Liver (tissue), 9 donors: ENCODE results near the gene DDB1. TPM values are rescaled to one million over a fixed set of nuclear protein-coding genes. Genes with fewer than 3 reads are reported as not detected.

ENCODE experiments used
- DNase-seq: peaks from one replicate; pipeline ENCODE4 v3.0.0-alpha.2; 2017; ENCODE audit warnings: low spot score
- H3K27ac ChIP-seq, 2 donors: one replicate each; pipeline ENCODE4 v1.7.0; 2013; ENCODE audit warnings: inconsistent platforms in 2 of 2, low read length in 2 of 2, control low read depth in 1 of 2, low read depth in 1 of 2, mild to moderate bottlenecking in 1 of 2
- H3K27me3 ChIP-seq, 4 donors: one replicate each; pipeline versions ENCODE4 v1.6.1 to v1.7.0; 2013; ENCODE audit warnings: low read length in 3 of 4, inconsistent platforms in 1 of 4, mild to moderate bottlenecking in 1 of 4, moderate library complexity in 1 of 4; ENCODE audit not compliant: control insufficient read depth in 4 of 4, insufficient read depth in 4 of 4
- H3K36me3 ChIP-seq, 4 donors: one replicate each; pipeline versions ENCODE4 v1.6.1 to v1.7.0; 2013; ENCODE audit warnings: low read length in 3 of 4, mild to moderate bottlenecking in 3 of 4, low read depth in 1 of 4, moderate library complexity in 1 of 4; ENCODE audit not compliant: control insufficient read depth in 4 of 4, insufficient read depth in 3 of 4
- H3K4me1 ChIP-seq, 4 donors: one replicate each; pipeline versions ENCODE4 v1.6.1 to v1.7.0; 2013; ENCODE audit warnings: low read length in 3 of 4, mild to moderate bottlenecking in 3 of 4, moderate library complexity in 1 of 4; ENCODE audit not compliant: control insufficient read depth in 4 of 4, insufficient read depth in 4 of 4
- H3K4me3 ChIP-seq, 3 donors: one replicate each; pipeline versions ENCODE4 v1.6.1 to v1.7.0; 2013; ENCODE audit warnings: low read length in 3 of 3, control low read depth in 1 of 3, low read depth in 1 of 3, mild to moderate bottlenecking in 1 of 3
- H3K9ac ChIP-seq, 2 donors: one replicate each; pipeline ENCODE4 v1.7.0; 2013; ENCODE audit warnings: low read length in 2 of 2, mild to moderate bottlenecking in 2 of 2, moderate library complexity in 2 of 2, control low read depth in 1 of 2, low read depth in 1 of 2
- H3K9me3 ChIP-seq, 4 donors: one replicate each; pipeline versions ENCODE4 v1.6.1 to v1.7.0; 2013; ENCODE audit warnings: low read length in 3 of 4; ENCODE audit not compliant: control insufficient read depth in 4 of 4
- EGR1 ChIP-seq, 2 donors: IDR thresholded peaks; 2 replicates each; pipeline ENCODE4 v1.6.1; 2016 to 2018; ENCODE audit warnings: antibody characterized with exemption in 2 of 2, low read depth in 2 of 2
- FOXA1 ChIP-seq: IDR thresholded peaks from 2 replicates; pipeline ENCODE4 v1.6.1; 2016; ENCODE audit warnings: antibody characterized with exemption
- FOXA2 ChIP-seq: IDR thresholded peaks from 2 replicates; pipeline ENCODE4 v1.6.1; 2016; ENCODE audit warnings: antibody characterized with exemption
- GABPA ChIP-seq, 2 donors: IDR thresholded peaks in 1 of 2; conservative IDR thresholded peaks in 1 of 2; 2 replicates each; pipeline ENCODE4 v1.6.1; 2016; ENCODE audit warnings: antibody characterized with exemption in 2 of 2, mild to moderate bottlenecking in 1 of 2, moderate library complexity in 1 of 2
- HNF4A ChIP-seq, 2 donors: conservative IDR thresholded peaks; 2 replicates each; pipeline ENCODE4 v1.6.1; 2016; ENCODE audit warnings: antibody characterized with exemption in 2 of 2, mild to moderate bottlenecking in 2 of 2
- HNF4G ChIP-seq: IDR thresholded peaks from 2 replicates; pipeline ENCODE4 v1.6.1; 2016; ENCODE audit warnings: antibody characterized with exemption
- JUND ChIP-seq, 2 donors: IDR thresholded peaks; 2 replicates each; pipeline ENCODE4 v1.6.1; 2016; ENCODE audit warnings: antibody characterized with exemption in 2 of 2
- NR2F2 ChIP-seq: IDR thresholded peaks from 2 replicates; pipeline ENCODE4 v1.6.1; 2016; ENCODE audit warnings: antibody characterized with exemption
- RAD21 ChIP-seq, 2 donors: IDR thresholded peaks; 2 replicates each; pipeline ENCODE4 v1.6.1; 2016; ENCODE audit warnings: antibody characterized with exemption in 2 of 2, mild to moderate bottlenecking in 2 of 2
- RXRA ChIP-seq, 2 donors: IDR thresholded peaks; 2 replicates each; pipeline ENCODE4 v1.6.1; 2017 to 2018; ENCODE audit warnings: antibody characterized with exemption in 2 of 2, mild to moderate bottlenecking in 1 of 2
- SP1 ChIP-seq: IDR thresholded peaks from 2 replicates; pipeline ENCODE4 v1.6.1; 2018; ENCODE audit warnings: antibody characterized with exemption, mild to moderate bottlenecking
- TAF1 ChIP-seq: conservative IDR thresholded peaks from 2 replicates; pipeline ENCODE4 v1.6.1; 2016; ENCODE audit warnings: antibody characterized with exemption, mild to moderate bottlenecking
- YY1 ChIP-seq: IDR thresholded peaks from 2 replicates; pipeline ENCODE4 v1.6.1; 2016; ENCODE audit warnings: antibody characterized with exemption, mild to moderate bottlenecking
- WGBS: extraction: QIAGEN DNeasy Blood & Tissue Kit; methylation state at CpG from one replicate; pipeline ENCODE4 v1.1.7; 2013; 5-methylcytosine and 5-hydroxymethylcytosine counted together
- polyA plus RNA-seq, 2 donors: library from polyadenylated mRNA; stranded (reverse) in 1 of 2; unstranded in 1 of 2; fragments of 200-250 nt in 1 of 2; fragments of >200 nt in 1 of 2; fragmentation: Nextera tagmentation in 1 of 2; extraction: Ambion mirVana in 1 of 2; gene quantifications; one replicate each; pipeline versions ENCODE4 v1.2.1 to v1.2.3, GENCODE V29; 2013 to 2015
- total RNA-seq, 2 donors: library from RNA; depleted of rRNA; stranded (reverse); fragments of >200 nt; gene quantifications; one replicate each; pipeline ENCODE4 v1.2.3, GENCODE V29; 2014
- TF ChIP-seq, protein P1 (sequence below): IDR thresholded peaks from 2 replicates; pipeline ENCODE4 v1.6.1; 2016; ENCODE audit warnings: antibody characterized with exemption
- TF ChIP-seq, protein P2 (sequence below): IDR thresholded peaks from 2 replicates; pipeline ENCODE4 v1.6.1; 2016; ENCODE audit warnings: antibody characterized with exemption
- TF ChIP-seq, protein P3 (sequence below): IDR thresholded peaks from 2 replicates; pipeline ENCODE4 v1.6.1; 2016; ENCODE audit warnings: antibody characterized with exemption, mild to moderate bottlenecking
- TF ChIP-seq, protein P4 (sequence below): IDR thresholded peaks from 2 replicates; pipeline ENCODE4 v1.6.1; 2016; ENCODE audit warnings: antibody characterized with exemption
- TF ChIP-seq, protein P5 (sequence below): fragments of 150-350 bp; IDR thresholded peaks from 2 replicates; pipeline ENCODE4 v1.5.1; 2017; ENCODE audit warnings: improper control_type of control experiment, low read depth, low read length; ENCODE audit not compliant: missing input control
- donor health status: healthy.
- donor health status: healthy.
- donor health status: healthy.
- donor health status: healthy.
- donor health status: healthy.

Gene DDB1
- total and polyA plus RNA-seq, 4 donors, result 37.5 to 146 (median 88.9) TPM

DNA sequence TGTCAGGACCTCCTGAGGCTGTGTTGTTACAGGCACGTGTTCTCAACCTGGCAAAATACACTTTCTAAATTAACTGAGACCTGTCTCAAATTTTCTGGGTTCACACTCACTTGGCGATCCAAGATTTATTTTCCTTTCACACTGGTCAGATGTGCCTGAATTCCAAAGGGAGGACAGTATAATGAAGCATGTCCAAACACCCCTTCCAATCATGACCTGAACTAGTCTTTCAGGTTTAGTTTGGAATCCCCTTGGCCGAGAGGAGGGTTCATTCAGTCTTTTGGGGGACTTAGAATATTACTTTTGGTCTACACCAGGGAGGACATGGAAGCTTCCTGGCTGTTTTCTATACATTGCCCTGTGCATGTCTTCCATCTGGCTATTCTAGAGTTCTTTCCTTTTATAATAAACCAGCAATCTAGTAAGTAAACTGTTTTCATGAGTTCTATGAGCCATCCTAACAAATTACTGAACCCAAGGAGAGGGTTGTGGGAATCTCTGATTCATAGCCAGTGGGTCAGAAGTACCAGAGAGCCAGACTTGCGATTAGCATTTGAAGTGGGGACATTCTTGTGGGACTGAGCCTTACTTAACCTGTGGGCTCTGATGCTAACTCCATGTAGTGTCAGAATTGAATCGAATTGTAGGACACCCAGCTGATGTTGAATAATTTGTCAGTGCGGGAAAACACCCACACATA is 44.7 kb upstream of the DDB1 start:
- H3K36me3 ChIP-seq, result no peaks in the 10 kb centered on the region
- TF ChIP-seq JUND (IDR thresholded peaks at IDR 0.05) (no peak), FOXA1 (no peak), RXRA (IDR thresholded peaks at IDR 0.05) (no peak), NR2F2 (no peak), SP1 (no peak), YY1 (no peak), EGR1 (IDR thresholded peaks at IDR 0.05; ENCODE audit: low read depth in 2 of 2) (no peak), HNF4G (no peak), HNF4A (conservative IDR thresholded peaks at IDR 0.05) (no peak), FOXA2 (no peak)
- TF ChIP-seq, protein P1, sequence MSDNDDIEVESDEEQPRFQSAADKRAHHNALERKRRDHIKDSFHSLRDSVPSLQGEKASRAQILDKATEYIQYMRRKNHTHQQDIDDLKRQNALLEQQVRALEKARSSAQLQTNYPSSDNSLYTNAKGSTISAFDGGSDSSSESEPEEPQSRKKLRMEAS, result no peak
- TF ChIP-seq, protein P2, sequence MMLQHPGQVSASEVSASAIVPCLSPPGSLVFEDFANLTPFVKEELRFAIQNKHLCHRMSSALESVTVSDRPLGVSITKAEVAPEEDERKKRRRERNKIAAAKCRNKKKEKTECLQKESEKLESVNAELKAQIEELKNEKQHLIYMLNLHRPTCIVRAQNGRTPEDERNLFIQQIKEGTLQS, result no peak
- TF ChIP-seq, protein P3, sequence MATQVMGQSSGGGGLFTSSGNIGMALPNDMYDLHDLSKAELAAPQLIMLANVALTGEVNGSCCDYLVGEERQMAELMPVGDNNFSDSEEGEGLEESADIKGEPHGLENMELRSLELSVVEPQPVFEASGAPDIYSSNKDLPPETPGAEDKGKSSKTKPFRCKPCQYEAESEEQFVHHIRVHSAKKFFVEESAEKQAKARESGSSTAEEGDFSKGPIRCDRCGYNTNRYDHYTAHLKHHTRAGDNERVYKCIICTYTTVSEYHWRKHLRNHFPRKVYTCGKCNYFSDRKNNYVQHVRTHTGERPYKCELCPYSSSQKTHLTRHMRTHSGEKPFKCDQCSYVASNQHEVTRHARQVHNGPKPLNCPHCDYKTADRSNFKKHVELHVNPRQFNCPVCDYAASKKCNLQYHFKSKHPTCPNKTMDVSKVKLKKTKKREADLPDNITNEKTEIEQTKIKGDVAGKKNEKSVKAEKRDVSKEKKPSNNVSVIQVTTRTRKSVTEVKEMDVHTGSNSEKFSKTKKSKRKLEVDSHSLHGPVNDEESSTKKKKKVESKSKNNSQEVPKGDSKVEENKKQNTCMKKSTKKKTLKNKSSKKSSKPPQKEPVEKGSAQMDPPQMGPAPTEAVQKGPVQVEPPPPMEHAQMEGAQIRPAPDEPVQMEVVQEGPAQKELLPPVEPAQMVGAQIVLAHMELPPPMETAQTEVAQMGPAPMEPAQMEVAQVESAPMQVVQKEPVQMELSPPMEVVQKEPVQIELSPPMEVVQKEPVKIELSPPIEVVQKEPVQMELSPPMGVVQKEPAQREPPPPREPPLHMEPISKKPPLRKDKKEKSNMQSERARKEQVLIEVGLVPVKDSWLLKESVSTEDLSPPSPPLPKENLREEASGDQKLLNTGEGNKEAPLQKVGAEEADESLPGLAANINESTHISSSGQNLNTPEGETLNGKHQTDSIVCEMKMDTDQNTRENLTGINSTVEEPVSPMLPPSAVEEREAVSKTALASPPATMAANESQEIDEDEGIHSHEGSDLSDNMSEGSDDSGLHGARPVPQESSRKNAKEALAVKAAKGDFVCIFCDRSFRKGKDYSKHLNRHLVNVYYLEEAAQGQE, result no peak
- TF ChIP-seq, protein P4, sequence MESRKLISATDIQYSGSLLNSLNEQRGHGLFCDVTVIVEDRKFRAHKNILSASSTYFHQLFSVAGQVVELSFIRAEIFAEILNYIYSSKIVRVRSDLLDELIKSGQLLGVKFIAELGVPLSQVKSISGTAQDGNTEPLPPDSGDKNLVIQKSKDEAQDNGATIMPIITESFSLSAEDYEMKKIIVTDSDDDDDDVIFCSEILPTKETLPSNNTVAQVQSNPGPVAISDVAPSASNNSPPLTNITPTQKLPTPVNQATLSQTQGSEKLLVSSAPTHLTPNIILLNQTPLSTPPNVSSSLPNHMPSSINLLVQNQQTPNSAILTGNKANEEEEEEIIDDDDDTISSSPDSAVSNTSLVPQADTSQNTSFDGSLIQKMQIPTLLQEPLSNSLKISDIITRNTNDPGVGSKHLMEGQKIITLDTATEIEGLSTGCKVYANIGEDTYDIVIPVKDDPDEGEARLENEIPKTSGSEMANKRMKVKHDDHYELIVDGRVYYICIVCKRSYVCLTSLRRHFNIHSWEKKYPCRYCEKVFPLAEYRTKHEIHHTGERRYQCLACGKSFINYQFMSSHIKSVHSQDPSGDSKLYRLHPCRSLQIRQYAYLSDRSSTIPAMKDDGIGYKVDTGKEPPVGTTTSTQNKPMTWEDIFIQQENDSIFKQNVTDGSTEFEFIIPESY, result no peak
- TF ChIP-seq, protein P5, sequence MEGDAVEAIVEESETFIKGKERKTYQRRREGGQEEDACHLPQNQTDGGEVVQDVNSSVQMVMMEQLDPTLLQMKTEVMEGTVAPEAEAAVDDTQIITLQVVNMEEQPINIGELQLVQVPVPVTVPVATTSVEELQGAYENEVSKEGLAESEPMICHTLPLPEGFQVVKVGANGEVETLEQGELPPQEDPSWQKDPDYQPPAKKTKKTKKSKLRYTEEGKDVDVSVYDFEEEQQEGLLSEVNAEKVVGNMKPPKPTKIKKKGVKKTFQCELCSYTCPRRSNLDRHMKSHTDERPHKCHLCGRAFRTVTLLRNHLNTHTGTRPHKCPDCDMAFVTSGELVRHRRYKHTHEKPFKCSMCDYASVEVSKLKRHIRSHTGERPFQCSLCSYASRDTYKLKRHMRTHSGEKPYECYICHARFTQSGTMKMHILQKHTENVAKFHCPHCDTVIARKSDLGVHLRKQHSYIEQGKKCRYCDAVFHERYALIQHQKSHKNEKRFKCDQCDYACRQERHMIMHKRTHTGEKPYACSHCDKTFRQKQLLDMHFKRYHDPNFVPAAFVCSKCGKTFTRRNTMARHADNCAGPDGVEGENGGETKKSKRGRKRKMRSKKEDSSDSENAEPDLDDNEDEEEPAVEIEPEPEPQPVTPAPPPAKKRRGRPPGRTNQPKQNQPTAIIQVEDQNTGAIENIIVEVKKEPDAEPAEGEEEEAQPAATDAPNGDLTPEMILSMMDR, result no peak
- no peak overlapping the region for H3K9ac ChIP-seq
- no peaks in the 10 kb centered on the region for H3K27me3 ChIP-seq
- no peak overlapping the region for H3K4me3 ChIP-seq
- no peak for DNase-seq
- 97% methylated on average over 6 of the region's 6 CpGs for WGBS
- no peaks in the 10 kb centered on the region for H3K9me3 ChIP-seq
- H3K27ac ChIP-seq, result no peak overlapping the region
- peaks cover 5 to 15% (median 7%) of the 10 kb centered on the region in 4 donors for H3K4me1 ChIP-seq

DNA sequence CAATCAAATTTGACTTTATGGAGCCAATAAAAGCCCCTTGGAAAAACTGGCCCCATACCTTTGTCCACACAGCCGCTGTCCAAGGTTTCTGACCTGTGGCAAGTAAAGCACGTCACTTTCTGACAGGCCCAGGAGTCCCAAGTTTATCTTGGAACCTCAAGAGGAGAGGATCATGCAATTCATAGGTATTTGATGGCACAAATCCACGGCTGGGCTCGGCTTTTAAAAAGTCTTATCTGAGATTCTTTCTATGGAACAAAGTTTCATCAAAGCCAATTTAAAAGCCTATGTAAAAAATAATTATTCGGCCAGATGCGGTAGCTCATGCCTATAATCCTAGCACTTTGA is 42.8 kb upstream of the DDB1 start:
- WGBS, result 49% methylated on average over 6 of the region's 6 CpGs
- no peak overlapping the region for H3K27ac ChIP-seq
- no peaks in the 10 kb centered on the region for H3K9me3 ChIP-seq
- H3K36me3 ChIP-seq, result no peaks in the 10 kb centered on the region
- no peak overlapping the region for H3K4me3 ChIP-seq
- no peaks in the 10 kb centered on the region for H3K27me3 ChIP-seq
- TF ChIP-seq, protein P1, result no peak
- TF ChIP-seq, protein P3, result peak; percentile 82
- TF ChIP-seq TAF1 (no peak), GABPA (IDR thresholded peaks at IDR 0.05 in 1 of 2, conservative IDR thresholded peaks at IDR 0.05 in 1 of 2) (no peak), RAD21 (IDR thresholded peaks at IDR 0.05) (no peak), FOXA1 (no peak), HNF4A (conservative IDR thresholded peaks at IDR 0.05) (peak; percentile 13 to 79), JUND (IDR thresholded peaks at IDR 0.05) (peak in 1 of 2 donors; percentile 60), RXRA (IDR thresholded peaks at IDR 0.05) (peak in 1 of 2 donors; percentile 72)
- TF ChIP-seq, protein P2, result no peak
- H3K4me1 ChIP-seq, result peaks cover 5 to 15% (median 7%) of the 10 kb centered on the region in 4 donors
- no peak overlapping the region for H3K9ac ChIP-seq
- no peak for DNase-seq
